HUES64 (cell line): ENCODE results near the gene JPT1.

Experiments used
- H3K27ac ChIP-seq: 2 replicates; pipeline ENCODE4 v1.7.0; 2013; ENCODE audit warnings: low read depth, low read length, inconsistent platforms
- H3K27me3 ChIP-seq: 2 replicates; pipeline ENCODE4 v1.6.1; 2013; ENCODE audit warnings: mild to moderate bottlenecking, low read length; ENCODE audit not compliant: insufficient read depth
- H3K36me3 ChIP-seq: 2 replicates; pipeline ENCODE4 v1.6.1; 2013; ENCODE audit warnings: mild to moderate bottlenecking, low read length; ENCODE audit not compliant: insufficient read depth
- H3K4me1 ChIP-seq: 2 replicates; pipeline ENCODE4 v1.6.1; 2013; ENCODE audit warnings: mild to moderate bottlenecking, low read length, moderate library complexity; ENCODE audit not compliant: insufficient read depth
- H3K4me3 ChIP-seq: 2 replicates; pipeline ENCODE4 v1.5.1; 2013; ENCODE audit warnings: mild to moderate bottlenecking, low read length, moderate library complexity
- H3K9ac ChIP-seq: 2 replicates; pipeline ENCODE4 v1.6.1; 2013; ENCODE audit warnings: mild to moderate bottlenecking, low read depth, low read length
- H3K9me3 ChIP-seq: 2 replicates; pipeline ENCODE4 v1.6.1; 2013; ENCODE audit warnings: low read depth, low read length; ENCODE audit not compliant: insufficient read depth
- WGBS: fragments of 150-250, 120-280 bp; methylation state at CpG from one replicate; pipeline ENCODE4 v1.1.7; 2013; ENCODE audit warnings: missing lambda C conversion rate; 5-methylcytosine and 5-hydroxymethylcytosine counted together

The JPT1 gene

GRCh38 chr17:75099881-75100595 lies 54.3 kb downstream of the JPT1 start:
- no peaks in the 10 kb centered on the region for H3K27me3 ChIP-seq
- H3K9ac ChIP-seq = no peak overlapping the region
- WGBS = 96% methylated on average over 31 of the region's 31 CpGs
- H3K9me3 ChIP-seq = no peaks in the 10 kb centered on the region
- peaks cover 15% of the 10 kb centered on the region for H3K36me3 ChIP-seq
- H3K4me3 ChIP-seq = no peak overlapping the region
- H3K4me1 ChIP-seq = no peaks in the 10 kb centered on the region
- H3K27ac ChIP-seq = no peak overlapping the region

GRCh38 chr17:75098861-75099260 lies 55.5 kb downstream of the JPT1 start:
- H3K4me3 ChIP-seq = no peak overlapping the region
- H3K9me3 ChIP-seq = no peaks in the 10 kb centered on the region
- no peak overlapping the region for H3K9ac ChIP-seq
- WGBS = 89% methylated on average over 7 of the region's 7 CpGs
- peaks cover 15% of the 10 kb centered on the region for H3K36me3 ChIP-seq
- H3K27ac ChIP-seq = no peak overlapping the region
- H3K4me1 ChIP-seq = no peaks in the 10 kb centered on the region
- H3K27me3 ChIP-seq = no peaks in the 10 kb centered on the region

- Histone ChIP-seq H3K27me3 (no peaks in the 10 kb centered on the region), H3K9ac (no peak overlapping the region), H3K27ac (no peak overlapping the region), H3K4me1 (no peaks in the 10 kb centered on the region), H3K9me3 (no peaks in the 10 kb centered on the region), H3K36me3 (peaks cover 15% of the 10 kb centered on the region), H3K4me3 (no peak overlapping the region)
- 96% methylated on average over 7 of the region's 7 CpGs for WGBS
Measured at GRCh38 chr17:75097865-75098264, 56.4 kb downstream of the JPT1 start.

DNA sequence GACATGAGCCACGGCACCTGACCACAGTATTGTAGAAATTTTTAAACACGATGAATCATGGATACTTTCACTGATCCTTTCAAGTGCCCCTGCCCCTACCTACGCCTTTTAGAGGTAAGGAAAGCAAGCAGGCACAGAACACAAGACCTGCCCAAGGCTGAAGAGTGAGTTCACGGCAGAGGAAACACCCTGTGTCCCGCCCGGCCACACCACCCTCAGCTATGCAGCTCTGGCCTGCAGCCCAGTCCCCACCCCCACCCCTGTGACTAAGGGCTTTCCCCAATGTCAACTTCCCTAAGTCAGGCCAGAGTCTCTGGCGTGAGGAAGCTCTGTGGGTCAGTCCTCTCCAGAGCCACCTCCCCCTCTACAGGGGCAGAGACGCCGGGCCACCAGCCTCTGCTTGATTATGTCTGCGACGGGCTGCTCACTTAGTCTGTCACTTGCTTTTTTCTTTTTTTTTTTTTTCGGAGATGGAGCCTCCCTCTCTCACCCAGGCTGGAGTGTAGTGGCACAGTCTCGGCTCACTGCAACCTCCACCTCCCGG lies 58.2 kb downstream of the JPT1 start:
- Histone ChIP-seq H3K27ac (peak overlapping the region; percentile 35; the same call in 1 of the 2 replicates), H3K4me1 (peaks cover 6% of the 10 kb centered on the region; the same call in 1 of the 2 replicates), H3K4me3 (no peak overlapping the region), H3K9ac (no peak overlapping the region), H3K9me3 (no peaks in the 10 kb centered on the region), H3K27me3 (no peaks in the 10 kb centered on the region), H3K36me3 (peaks cover 15% of the 10 kb centered on the region)
- WGBS = 75% methylated on average over 14 of the region's 14 CpGs

- Histone ChIP-seq H3K36me3 (peaks cover 7% of the 10 kb centered on the region; the same call in 1 of the 2 replicates), H3K27ac (no peak overlapping the region), H3K4me1 (peaks cover 10% of the 10 kb centered on the region; the same call in 1 of the 2 replicates), H3K9ac (no peak overlapping the region), H3K9me3 (no peaks in the 10 kb centered on the region), H3K4me3 (no peak overlapping the region), H3K27me3 (no peaks in the 10 kb centered on the region)
- WGBS = 83% methylated on average over 16 of the region's 16 CpGs
Measured at GRCh38 chr17:75094871-75095399, 59.4 kb downstream of the JPT1 start.

DNA sequence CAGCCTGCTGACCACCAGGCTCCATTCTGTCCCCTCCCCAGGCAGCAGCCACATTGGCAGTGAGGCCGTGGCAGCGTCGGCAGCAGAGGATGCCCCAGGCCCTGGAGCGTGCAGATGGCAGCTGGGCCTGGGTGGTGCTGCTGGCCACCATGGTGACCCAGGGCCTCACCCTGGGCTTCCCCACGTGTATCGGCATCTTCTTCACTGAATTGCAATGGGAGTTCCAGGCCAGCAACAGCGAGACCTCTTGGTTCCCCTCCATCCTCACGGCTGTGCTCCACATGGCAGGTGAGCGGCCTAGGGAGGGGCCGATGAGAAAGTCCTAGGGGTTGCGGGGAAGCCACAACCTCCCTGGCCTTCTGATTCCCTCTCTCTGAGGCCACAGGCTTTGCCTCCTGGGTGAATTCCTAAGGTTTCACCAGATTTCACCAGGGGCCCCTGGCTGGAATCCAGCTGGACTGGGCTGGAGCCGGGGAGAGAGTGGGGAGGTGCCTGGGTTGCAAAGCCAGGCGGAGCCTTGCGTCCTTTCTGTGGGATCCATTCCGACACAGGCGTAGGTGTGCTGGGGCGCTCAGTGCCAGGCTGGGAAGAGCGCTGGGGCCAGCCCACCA lies 60.7 kb downstream of the JPT1 start:
- peaks cover 16% of the 10 kb centered on the region for H3K4me1 ChIP-seq
- H3K27ac ChIP-seq = no peak overlapping the region
- H3K9ac ChIP-seq = no peak overlapping the region
- no peaks in the 10 kb centered on the region for H3K27me3 ChIP-seq
- WGBS = 95% methylated on average over 18 of the region's 18 CpGs
- no peak overlapping the region for H3K4me3 ChIP-seq
- no peaks in the 10 kb centered on the region for H3K9me3 ChIP-seq
- 0 out of 2 replicates have a peak, but pooled peaks cover under 1% of the 10 kb centered on the region for H3K36me3 ChIP-seq

DNA sequence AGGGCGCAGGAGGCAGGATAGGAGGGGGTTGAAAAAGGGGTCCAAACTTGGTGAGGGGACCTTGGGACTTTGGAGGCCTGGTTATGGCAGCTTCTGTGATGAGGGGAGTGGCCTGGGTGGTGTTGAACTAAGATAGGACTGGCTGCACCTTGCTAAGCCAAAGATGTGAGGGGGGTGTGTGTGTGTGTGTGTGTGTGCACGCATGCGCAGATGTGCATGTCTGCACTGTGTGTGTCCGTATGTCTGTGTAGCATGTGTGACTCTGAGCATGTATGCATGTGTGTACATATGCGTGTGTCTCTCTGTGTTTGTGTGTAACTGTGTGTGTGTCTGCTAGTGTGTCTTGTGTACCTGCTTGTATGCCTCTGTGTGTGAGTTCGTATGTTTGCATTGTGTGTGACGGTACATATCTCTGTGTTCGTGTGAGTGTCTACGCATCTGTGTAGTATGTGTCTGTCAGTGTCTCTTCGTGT lies 62.4 kb downstream of the JPT1 start:
- H3K4me1 ChIP-seq = peaks cover 21% of the 10 kb centered on the region
- H3K4me3 ChIP-seq = no peak overlapping the region
- H3K27me3 ChIP-seq = no peaks in the 10 kb centered on the region
- no peak overlapping the region for H3K27ac ChIP-seq
- no peaks in the 10 kb centered on the region for H3K9me3 ChIP-seq
- H3K36me3 ChIP-seq = no peaks in the 10 kb centered on the region
- H3K9ac ChIP-seq = no peak overlapping the region
- 84% methylated on average over 10 of the region's 10 CpGs for WGBS

GRCh38 chr17:75090871-75091854 lies 63.1 kb downstream of the JPT1 start:
- Histone ChIP-seq H3K27me3 (no peaks in the 10 kb centered on the region), H3K9ac (peak overlapping the region; percentile 43; the same call in 1 of the 2 replicates), H3K27ac (peak overlapping the region; percentile 51), H3K9me3 (no peaks in the 10 kb centered on the region), H3K4me3 (no peak overlapping the region), H3K36me3 (no peaks in the 10 kb centered on the region), H3K4me1 (peaks cover 21% of the 10 kb centered on the region)
- 70% methylated on average over 19 of the region's 19 CpGs for WGBS

GRCh38 chr17:75088465-75089417 lies 65.6 kb downstream of the JPT1 start:
- H3K9me3 ChIP-seq = no peaks in the 10 kb centered on the region
- H3K27me3 ChIP-seq = no peaks in the 10 kb centered on the region
- H3K4me3 ChIP-seq = peak overlapping the region; percentile 84
- H3K4me1 ChIP-seq = peaks cover 21% of the 10 kb centered on the region
- peak overlapping the region; percentile 97 for H3K27ac ChIP-seq
- 65% methylated on average over 11 of the region's 11 CpGs for WGBS
- H3K36me3 ChIP-seq = no peaks in the 10 kb centered on the region
- H3K9ac ChIP-seq = peak overlapping the region; percentile 90
